UCSD-AML1 (cell line): ENCODE measurements around the gene OGG1.
"Not testable (repeated sequence)": the region's sequence is repeated elsewhere in the genome, so short reads cannot be mapped to it uniquely, and the experiment has no call there.

Experiments used
- DNase-seq: peaks from one replicate; lab custom pipeline; 2025; ENCODE audit not compliant: unreplicated experiment; lab: John Stamatoyannopoulos, UW

The OGG1 gene

DNA sequence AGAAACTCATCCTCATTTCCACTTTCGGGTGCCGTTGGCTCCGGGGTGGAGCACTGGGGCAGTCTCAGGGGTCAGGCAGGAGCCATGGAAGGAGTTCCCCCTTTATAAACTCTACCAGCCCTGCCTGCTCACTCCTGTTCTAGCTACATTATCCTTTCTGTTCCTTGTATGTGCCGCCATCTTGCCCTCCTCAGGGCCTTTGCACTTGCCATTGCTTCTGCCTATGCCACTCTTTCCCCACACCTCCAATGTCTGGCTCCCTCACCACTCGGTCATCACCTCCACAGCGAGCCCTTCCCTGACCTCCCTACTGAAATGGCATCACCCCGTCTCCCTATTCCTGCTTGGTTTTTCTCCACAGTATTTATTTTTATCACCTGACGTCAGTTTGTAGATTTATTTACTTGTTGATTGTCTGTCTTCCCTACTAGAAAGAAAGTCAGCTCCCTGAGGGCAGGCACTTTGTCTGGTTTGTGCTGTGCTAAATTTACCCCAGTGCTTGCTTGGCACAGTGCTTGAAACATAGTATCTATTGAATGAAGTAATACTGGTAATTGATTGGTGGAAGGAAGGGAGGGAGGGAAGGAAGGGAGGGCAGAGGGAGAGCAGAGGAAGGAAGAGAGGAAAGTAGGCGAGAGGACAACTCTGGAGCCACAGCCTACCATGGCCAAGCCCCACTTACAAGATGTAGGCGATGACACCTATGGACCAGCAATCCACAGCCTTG is 11.2 kb downstream of the OGG1 start:
- no peak for DNase-seq

DNA sequence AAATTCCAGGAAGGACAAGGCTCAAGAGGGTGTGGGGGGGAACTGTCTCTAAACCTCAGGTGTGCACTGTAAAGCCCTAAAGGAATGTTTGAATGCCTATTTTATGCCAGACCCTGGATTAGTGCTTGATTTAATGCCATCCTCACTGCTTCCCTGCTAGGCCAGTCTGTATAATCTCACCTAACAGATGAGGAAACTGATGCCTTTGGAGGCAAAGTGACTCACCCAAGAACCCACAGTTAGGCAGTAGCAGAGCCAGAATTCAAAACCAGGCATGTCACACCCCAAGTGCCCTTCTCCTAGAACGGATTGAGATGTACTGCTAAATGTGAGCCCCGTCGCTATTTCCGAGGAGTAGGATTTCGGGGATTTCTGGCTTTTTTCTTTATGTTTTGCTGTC is 12.2 kb downstream of the OGG1 start:
- no peak for DNase-seq

DNA sequence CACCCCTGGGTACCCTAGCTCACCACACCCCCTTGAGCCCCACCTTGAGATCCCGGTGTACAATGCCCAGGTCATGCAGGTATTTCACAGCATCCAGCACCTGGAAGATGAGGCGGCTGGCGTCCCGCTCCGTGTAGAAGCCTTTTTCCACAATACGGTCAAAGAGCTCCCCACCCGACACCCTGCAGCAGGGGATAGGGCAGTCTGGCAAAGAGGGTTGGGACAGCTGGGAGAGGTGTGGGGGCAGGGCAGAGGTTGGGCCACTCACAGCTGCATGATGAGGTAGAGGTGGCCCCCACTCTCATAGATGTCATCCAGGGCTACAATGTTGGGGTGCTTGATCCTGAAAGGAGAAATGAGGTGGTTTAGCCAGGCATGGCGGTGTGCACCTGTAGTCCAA is 13.1 kb downstream of the OGG1 start:
- DNase-seq: no peak

DNA sequence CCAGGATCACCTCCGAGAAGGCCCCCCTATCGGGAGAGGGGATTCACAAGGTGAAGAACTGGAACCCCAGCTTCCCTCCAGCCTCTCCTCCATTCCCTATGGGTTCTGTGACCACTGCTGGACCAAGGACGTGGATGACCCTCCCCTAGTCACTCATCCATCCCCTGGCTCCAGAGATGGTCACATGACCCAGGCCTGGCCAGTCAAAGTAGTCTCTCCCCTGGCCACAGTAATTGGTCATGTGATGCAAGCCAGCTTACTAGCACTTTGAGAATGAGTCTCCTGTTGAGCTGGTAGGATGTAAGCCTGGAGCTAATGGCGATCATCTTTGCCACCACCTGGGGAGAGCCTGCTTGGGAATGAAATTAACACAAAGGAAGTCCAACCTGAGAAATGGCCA is 16.1 kb downstream of the OGG1 start:
- no peak for DNase-seq

DNA sequence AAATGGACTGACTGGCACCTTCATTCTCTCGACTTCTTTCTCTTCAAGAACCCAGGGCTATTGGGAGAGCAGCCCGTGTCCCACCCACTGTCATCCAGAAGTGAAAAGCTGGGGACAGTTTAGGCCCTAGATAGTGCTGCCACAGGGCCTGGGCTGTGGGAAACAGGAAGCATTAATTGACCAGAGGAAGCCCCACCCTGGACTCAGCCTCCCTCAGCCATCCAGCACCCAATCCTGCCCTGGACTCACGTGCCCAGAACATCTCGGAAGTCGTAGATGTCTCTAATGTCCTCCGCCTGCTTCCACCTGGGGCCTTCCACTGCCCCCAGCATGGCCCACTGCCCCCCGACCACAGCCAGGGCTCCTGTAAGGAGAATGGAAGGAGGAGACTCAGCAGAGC is 17.7 kb downstream of the OGG1 start:
- no peak for DNase-seq

DNA sequence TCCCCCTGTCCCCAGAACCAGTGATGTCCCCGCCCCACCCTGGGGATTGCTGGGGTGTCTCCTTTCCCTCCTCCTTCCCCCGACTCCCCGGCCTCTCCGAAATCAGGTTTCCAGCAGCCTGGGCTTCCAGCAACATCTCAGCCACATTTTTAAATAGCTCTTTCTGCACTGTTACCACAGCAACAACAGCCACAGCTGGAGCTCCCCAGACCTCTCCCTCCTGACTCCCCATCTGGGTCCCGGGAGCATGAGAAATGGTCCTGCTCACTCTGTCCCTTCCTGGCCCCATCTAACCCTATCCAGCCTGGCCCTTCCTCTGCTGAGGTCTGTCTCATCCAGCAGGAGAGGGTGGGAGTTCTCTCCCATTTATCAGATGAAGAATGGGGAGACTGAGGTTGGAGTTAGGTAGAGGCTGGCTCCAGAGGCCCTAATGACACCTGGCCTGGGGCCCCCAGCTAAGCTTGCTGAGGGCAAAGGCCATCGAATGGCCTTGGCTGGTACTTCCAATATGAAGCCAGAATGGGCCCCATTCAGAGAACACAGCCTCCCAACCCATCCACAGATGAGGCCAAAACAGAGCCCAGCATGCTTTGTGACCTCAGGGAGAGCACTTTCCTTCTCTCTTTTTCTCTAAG is 18.5 kb downstream of the OGG1 start:
- no peak for DNase-seq

DNA sequence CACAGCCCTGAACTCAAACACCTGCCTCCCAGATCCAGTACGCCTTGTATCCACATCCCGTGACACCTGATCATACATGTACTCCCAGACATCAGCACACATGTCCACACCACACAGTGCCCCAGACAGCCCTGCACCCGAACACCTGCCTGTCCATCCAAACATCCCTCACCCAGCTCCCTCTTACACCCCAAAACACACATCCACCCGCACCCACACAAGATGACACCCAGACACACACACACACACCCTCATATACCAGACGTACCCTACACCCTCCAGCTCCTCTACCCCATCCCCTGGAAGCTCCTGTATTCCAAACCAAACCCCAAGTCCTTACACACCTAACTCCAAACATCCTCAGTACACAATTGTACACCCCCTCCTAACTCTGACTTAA is 19.3 kb downstream of the OGG1 start:
- no peak for DNase-seq

DNA sequence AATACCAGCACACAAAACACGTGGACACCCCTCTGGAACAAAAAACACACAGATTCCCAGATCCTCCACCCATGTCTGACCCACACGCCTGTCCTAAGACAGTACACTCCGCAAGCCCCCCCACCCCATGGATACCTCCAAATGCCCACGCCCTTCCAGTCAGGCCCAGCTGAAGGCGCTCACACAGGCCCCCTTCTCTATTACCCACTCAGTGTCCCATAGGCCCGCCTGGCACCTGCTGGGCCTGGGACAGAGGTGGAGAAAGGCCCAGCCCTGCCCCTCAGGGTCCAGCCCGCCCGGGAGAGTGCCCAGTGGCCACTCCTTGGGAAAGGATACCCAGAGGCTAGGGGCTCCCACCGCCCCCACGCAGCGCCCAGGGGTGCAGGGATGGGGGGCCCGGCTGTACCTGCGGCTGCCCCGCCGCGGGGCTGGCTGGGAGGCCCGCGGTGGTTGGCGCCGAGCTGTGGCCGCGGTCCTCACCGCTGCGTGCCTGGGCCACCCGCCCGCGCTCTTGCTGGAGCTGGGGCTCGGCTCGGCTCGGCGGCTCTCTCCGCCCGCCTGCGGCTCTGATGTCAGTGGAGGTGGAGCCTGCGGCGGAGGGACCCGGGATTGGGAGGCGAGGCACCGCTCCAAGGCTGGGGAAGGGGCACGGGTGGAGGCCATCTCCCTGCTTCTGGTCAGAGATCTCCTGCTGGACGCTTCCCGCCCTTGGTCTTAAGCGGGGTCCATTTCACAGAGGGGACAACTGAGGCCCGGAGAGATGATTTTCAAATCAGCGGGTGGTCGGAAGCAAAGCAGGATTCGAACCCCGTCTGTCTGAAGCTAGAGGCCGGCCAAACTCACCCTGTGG is 19.9 kb downstream of the OGG1 start, which contains the start of gene CAMK1:
TSS of gene CAMK1 (minus strand) at position 522 of the 850 bp plus-strand sequence. CDS start 2,198 bp downstream, outside the sequence.
- peak; percentile 61 for DNase-seq

DNA sequence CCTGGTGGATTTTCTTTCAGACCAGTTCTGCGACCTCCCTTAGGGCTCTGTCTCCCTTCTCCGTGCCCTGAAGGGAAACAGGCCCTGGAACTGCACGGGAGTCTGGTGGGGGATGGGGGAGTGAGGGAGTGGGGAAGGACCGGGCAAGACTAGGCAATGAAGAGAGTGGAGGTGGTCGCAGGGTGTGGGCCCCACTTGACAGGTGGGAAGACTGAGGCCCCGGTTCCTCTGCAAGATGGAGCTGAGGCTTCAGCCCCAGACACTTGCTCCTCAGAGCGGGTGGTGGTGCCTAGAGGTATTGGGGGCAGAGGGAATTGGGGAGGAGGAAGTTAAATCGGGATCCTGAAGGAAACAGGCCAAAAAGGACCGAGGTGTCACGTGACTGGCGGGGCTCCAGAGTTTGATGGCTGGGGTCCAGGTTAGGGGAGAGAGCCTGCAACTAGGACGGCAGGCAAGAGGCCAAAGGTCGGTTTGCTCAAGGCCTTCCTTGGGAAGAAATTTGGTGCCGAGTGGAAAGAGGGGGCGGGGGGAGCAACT is 20.6 kb downstream of the OGG1 start:
- no peak for DNase-seq

DNA sequence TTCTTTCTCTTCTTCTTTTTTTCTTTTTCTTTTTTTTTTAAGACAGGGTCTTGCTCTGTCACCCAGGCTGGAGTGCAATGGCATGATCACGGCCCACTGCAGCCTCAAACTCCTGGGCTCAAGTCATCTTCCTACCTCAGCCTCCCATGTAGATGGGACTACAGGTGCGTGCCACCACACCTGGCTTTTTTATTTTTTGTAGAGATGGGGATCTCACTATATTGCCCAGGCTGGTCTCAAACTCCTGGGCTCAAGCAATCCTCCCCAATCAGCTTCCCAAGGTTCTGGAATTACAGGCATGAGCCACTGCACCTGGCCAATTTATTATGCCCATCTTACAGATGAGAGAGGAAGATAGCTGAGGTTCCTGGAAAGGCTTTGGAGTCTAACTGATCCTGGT is 21.3 kb downstream of the OGG1 start:
- not testable (repeated sequence) for DNase-seq

DNA sequence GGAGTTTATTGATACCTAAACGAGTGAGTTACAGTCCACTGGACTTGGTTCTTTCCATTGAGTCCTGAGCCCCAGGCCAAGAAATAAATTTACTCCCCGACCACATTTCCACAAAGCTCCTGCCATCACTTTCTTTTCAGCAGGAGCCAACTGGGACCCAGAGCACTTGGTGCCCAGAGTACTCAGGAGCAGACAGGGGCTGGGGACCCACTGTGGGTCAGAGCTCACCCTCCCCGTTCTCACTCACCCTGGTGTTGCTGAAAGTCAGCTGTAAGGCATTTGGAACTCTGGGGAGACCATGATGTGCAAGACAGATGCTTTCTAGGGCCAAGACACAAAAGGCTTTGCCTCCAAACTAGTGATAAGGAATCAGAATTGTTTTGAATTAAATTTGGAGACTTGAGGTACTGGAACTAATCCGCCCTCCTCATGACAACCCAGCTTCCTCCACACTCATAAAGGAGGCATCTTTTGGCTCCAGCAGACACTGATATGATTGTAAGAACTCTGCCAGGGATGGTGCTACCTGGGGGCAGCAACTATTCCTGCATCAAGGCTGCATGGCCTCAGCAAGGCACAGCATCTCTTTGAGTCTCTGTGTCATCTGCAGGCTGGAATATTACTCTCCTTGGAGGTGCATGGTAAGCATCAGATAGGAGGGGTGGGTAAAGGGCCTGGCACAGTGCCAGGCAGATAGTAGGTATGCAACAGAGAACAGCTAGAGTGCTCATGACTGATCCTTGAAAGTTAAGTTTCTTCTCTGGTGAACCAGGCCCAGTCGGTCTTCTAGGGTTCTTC is 27.3 kb downstream of the OGG1 start:
- no peak for DNase-seq

DNA sequence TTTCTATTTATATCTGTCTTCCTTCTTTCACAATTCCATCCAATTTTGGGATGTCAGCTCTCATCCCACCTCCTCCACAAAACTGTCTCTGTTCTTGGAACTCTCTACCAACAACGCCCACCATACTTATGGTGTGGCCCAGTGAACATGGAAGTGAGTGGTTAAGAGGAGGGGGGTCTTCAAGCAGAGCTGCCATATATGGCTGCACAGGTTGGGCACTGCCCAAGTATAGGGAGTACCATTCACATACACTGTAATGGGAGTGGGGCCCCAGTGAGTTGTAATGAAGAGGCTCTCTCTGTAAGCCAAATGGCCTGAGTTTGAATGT is 27.9 kb downstream of the OGG1 start:
- no peak for DNase-seq

DNA sequence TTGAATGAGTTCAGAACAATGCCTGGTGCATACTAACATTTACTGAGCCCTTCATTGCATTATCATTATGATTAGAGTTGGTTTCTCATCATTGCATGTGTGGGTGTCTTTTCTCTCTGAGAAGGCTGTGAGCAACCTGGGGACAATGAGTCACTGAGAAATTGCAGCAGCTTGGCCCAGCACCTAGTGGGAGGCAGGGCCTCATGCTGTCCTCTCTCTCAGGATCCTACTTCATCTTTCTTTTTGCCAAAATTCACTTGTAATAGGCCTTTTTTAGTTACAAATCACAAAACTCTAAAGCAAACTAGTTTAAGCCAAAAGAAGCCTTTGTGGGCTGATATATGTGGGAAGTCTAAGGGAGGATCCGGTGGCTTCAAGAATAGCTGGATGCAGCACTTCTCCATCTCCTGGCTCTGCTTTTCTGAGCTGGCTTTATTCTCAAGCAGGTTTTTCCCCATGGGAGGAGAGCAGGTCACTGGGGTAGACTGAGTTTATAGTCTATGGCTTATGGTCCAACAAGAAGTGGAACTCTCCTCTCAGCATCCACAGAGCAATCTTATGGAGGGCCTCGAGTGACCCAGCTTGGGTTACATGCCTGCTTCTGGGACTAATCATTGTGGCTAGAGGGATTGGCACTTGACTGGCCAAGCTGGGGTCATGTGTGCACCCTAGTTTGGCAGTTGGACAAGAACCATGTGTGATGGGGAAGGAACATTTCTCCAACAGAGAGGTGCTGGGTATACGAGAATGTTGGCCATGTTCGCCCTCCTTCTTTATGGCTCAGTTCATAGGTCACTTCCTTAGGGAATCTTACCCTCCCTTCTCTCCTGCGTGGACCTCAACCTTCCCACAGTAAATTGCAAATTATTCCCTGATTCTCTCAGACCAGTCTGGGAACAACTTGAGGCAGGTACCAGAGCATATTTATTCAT is 28.7 kb downstream of the OGG1 start:
- DNase-seq: no peak

DNA sequence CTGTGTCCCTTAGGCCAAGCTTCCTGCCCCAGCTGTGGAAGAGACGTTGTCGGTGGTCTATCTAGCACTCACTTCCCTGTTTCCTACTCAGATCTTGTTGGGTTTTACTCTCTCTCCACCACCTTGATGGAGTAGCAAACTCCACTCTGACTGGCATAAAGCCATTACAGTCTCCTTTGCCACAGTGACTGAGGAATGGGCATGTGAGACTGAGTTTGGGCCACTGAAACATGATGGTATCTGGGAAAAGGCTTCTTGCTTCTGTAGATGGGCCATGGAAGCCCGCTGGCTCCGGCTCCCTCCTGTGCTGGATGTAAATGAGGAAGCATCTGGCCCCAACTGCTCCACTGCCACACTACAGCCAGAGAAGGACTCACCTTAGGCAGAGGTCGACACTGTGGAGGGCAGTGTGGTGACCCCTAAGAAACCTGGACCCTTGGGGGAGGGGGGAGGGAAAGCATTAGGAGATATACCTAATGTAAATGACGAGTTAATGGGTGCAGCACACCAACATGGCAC is 29.4 kb downstream of the OGG1 start:
- peak; percentile 51 for DNase-seq

DNA sequence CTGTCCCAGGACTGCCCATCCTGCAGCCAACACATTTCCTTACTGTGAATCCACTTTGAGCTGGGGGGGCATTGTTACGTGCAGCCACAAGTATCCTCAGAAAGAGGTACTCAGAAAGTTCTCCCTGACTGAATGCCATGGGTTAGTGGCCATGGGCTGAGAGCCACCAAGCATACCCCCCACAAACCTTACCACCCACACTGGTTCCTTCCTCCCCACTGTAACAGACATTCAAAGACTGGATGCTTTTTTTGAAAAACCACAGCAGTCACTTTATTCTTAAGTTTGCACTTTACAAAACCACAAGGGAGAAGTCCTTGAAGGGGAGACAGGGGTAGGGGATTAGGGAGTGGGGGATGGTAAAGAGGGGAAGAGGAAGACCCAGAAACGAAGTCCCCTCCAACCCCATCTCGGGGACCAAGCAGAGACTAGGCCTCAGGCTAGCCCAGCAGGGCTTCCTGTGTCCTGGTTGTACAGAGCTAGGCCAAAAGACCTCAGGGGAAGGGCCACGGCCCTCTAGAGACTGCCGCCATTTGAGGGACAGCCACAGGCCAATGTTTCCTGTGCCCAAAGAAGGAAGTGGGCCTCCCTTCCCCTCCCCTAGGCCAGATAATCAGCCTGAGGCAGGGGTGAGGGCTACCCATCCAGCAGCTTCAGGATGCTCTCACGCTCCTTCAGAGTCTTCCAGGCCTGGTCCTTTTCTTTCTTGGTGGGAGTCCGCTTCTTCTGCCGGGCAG is 30.1 kb downstream of the OGG1 start:
- DNase-seq: peak; percentile 90

DNA sequence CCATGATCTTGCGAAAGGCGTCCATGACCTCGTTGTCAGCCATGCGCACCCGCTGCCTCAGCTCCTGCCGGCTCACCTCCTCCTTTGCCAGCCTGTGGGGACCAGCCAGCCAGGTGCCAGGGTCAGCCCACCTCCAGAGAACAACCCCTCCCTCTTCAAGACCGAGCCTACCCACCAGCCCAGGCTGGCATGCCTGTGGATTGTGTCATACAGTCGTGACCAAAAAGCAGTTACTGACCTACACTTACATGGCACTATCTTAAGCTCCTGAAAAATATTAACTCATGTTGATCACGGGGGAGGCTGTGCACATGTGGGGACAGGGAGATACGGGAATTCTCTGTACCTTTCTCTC is 30.7 kb downstream of the OGG1 start:
- DNase-seq: no peak

DNA sequence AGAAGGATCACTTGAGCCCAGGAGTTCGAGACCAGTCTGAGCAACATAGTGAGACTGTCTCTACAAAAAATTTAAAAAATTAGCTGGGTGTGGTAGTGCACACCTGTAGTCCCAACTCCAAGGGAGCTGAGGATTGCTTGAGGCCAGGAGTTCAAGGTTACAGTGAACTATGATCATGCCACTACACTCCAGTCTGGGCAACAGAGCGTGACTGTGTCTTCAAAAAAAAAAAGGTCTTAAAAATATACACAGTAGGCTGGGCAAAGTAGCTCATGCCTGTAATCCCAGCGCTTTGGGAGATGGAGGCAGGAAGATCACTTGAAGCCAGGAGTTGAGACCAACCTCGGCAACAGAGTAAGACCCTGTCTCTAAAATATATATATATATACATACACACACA is 31.2 kb downstream of the OGG1 start:
- no peak for DNase-seq

DNA sequence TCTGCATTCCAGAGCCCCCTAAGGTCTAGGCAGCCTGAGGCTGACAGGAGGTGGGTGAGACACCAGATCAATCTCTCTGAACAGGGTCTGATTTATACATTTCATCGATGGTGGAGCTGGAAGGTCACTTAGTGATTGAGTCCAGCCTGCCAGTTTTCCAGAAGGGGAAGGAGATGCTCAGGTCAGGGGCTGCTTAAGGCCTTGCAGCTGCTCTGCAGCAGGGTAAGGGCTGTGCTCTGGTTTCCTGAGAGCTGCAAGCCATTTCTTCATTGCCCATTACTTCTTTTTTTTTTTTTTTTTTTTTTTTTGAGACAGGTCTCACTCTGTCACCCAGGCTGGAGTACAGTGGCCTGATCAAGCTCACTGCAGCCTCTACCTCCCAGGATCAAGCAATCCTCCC is 31.8 kb downstream of the OGG1 start:
- DNase-seq: no peak

DNA sequence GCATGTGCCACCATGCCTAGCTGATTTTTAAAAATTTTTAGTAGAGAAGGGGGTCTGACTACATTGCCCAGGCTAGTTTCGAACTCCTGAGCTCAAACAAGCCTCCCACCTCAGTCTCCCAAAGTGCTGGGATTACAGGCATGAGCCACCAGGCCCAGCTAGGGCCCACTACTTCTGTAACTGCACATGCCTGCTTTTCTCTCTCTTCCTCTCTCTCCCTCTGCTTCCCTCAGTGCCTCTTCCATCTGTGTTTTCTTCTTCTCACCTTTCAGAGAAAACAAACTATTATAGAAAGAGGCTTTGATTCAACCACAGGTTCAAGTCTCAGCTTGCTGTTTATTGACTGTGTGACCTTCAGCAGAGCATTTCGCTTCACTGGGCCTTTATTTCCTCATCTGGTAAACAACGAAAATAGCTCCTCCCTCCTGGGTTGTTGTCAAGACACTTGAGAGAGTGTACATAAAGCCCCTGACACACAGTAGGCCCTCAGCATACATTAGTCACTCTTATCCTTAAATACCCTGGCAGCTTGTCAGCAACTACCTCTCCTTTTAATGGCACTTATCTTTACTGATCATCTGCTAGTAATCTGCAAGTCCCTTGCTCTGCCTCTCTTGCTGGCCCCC is 32.3 kb downstream of the OGG1 start:
- no peak for DNase-seq
